ENCODE data around the gene KIAA0408. TPM values are rescaled to one million over a fixed set of nuclear protein-coding genes. Genes with fewer than 3 reads are reported as not detected.

Gene KIAA0408
- total RNA-seq, 1 experiment from 2014 or later, result 3.1 TPM

GRCh38 chr6:127481111-127481510, 21.9 kb upstream of the KIAA0408 start:
- Mint-ChIP-seq H3K27ac (peak overlapping the region; percentile 1 to 90 (median 19); a peak in 4 of 7 replicates), H3K9me3 (no peaks in the 10 kb centered on the region), H3K4me3 (no peak overlapping the region), H3K36me3 (ENCODE audit: insufficient read depth in 1 of 3, low read depth in 3 of 3) (peaks cover 18 to 44% (median 25%) of the 10 kb centered on the region in 3 experiments), H3K4me1 (peaks cover 53 to 59% of the 10 kb centered on the region in 2 experiments), H3K27me3 (ENCODE audit: low read depth) (no peaks in the 10 kb centered on the region)
- Histone ChIP-seq H4K20me1 (ENCODE audit: control insufficient read depth, insufficient read depth, insufficient read length) (no peaks in the 10 kb centered on the region), H2BK120ac (ENCODE audit: low read depth, low read length, poor library complexity, severe bottlenecking) (no peak overlapping the region), H3K23me2 (ENCODE audit: insufficient read length, low read depth, low read length, poor library complexity, severe bottlenecking) (no peaks in the 10 kb centered on the region), H3K23ac (ENCODE audit: insufficient read length, low read depth, low read length) (no peak overlapping the region), H3K4me1 (ENCODE audit: insufficient read depth, low read length) (peaks cover 6% of the 10 kb centered on the region; the same call in 1 of the 2 replicates), H3K9ac (ENCODE audit: extremely low read depth, insufficient read length, low read length) (no peak overlapping the region), H3K4ac (ENCODE audit: low read depth, low read length) (no peak overlapping the region), H3K18ac (ENCODE audit: insufficient read length, low read depth, low read length) (no peak overlapping the region), H3K27me3 (ENCODE audit: insufficient read depth, low read length) (no peaks in the 10 kb centered on the region), H4K8ac (replicated peaks; ENCODE audit: insufficient read length, low read depth, low read length) (no peak overlapping the region), H3K14ac (ENCODE audit: insufficient read depth, low read length) (no peak overlapping the region), H3T11ph (ENCODE audit: low read length) (peak overlapping the region; percentile 45), H2BK5ac (ENCODE audit: insufficient read length, low read length) (no peak overlapping the region), H3K27ac (ENCODE audit: insufficient read length, low read depth, low read length) (no peak overlapping the region), H2BK15ac (ENCODE audit: low read depth, low read length) (no peak overlapping the region), H2BK20ac (ENCODE audit: low read depth, low read length, poor library complexity, severe bottlenecking) (no peak overlapping the region), H3K79me2 (ENCODE audit: insufficient read depth, low read length) (no peaks in the 10 kb centered on the region), H3K56ac (ENCODE audit: insufficient read length, low read depth, low read length) (no peak overlapping the region), H4K5ac (ENCODE audit: insufficient read length, low read depth, low read length) (no peak overlapping the region), H4K91ac (ENCODE audit: insufficient read length, low read depth, low read length) (no peak overlapping the region), H2BK12ac (ENCODE audit: insufficient read length, low read depth, low read length) (no peak overlapping the region), H3K9me3 (ENCODE audit: control insufficient read depth, low read depth, low read length) (no peaks in the 10 kb centered on the region), H2AK5ac (ENCODE audit: insufficient read length, low read length) (no peak overlapping the region), H3K4me2 (ENCODE audit: insufficient read depth, insufficient read length, low read length) (no peak overlapping the region), H2AFZ (ENCODE audit: low read length) (no peak overlapping the region), H3K79me1 (ENCODE audit: insufficient read depth, low read depth, low read length, poor library complexity, severe bottlenecking) (no peaks in the 10 kb centered on the region)
- TF ChIP-seq CTCF (conservative IDR thresholded peaks at IDR 0.05), result no peak
- no peak for DNase-seq
- no CpG with 5 or more reads among the region's 2 CpGs for WGBS (ENCODE audit: extremely low coverage, insufficient read length, low lambda C conversion rate)

Measured in H9 (cell line).